ENCODE measurements around the gene NOX5.

The NOX5 gene

DNA sequence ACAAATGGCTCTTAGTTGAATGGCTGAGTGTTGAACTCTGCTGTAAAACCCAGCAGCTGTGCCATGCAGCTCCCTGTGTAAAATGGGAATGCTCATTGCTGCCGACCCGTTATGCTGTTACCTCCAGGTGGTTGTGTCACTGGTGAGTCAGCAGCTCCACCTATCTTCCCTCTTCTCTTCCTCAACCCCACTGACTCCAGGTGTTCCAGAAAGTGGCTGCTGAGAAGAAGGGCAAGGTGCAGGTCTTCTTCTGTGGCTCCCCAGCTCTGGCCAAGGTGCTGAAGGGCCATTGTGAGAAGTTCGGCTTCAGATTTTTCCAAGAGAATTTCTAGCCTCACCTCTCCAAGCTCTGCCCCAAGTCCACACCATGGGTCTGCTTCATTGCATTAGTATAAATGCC lies 41.9 kb downstream of the NOX5 start:
- POLR2A ChIA-PET, result no interaction called here
- TF ChIP-seq FOXM1 (IDR thresholded peaks at IDR 0.05; ENCODE audit: borderline replicate concordance) (no peak), LEF1 (IDR thresholded peaks at IDR 0.05; ENCODE audit: borderline replicate concordance) (no peak)
- TF ChIP-seq, protein P1, sequence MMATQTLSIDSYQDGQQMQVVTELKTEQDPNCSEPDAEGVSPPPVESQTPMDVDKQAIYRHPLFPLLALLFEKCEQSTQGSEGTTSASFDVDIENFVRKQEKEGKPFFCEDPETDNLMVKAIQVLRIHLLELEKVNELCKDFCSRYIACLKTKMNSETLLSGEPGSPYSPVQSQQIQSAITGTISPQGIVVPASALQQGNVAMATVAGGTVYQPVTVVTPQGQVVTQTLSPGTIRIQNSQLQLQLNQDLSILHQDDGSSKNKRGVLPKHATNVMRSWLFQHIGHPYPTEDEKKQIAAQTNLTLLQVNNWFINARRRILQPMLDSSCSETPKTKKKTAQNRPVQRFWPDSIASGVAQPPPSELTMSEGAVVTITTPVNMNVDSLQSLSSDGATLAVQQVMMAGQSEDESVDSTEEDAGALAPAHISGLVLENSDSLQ (IDR thresholded peaks at IDR 0.05), result no peak
- CTCF ChIA-PET, result interaction anchor here (1.6 kb wide), 1 partner anchor 168 kb away, joined by 4 read pairs; no protein-coding TSS in a partner anchor
- DNase-seq (ENCODE audit: extremely low spot score), result no peak

DNA sequence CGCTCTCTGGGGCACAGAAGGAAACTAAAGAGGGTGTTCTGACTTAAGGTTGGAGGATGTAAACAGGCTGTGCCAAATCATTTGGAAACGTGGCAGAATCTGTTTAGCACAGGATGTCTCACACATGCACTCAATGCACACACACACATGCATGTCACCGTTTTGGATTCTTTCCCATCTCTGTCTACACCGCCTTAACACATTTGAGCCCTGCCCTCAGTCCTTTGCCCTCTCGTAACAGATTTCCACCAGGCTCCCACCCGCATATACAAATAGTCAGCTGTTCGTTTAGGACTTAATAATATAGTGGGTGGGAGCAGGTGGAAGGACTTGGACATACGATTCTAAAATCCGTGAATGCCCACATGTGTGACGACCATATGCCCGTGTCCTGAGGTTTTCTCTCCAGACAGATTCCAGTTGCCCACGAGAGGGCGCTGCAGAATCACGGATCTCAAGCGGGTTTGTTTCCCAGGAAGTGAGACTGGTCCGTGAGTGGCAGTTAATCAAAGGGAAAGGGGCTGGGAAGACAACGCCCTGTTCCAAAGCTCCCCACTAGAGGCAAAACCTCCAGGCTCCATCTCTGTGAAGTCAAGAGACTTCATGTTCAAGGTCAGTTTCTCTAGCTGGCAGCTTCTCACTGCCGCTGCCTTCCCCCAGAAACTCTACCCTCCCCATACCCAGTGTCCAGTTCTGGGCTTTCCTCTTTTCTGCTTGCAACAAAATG lies 44.5 kb downstream of the NOX5 start:
- TF ChIP-seq, protein P1 (IDR thresholded peaks at IDR 0.05), result peak; percentile 96
- TF ChIP-seq FOXM1 (IDR thresholded peaks at IDR 0.05; ENCODE audit: borderline replicate concordance), result no peak
- CTCF ChIA-PET, result interaction anchor here (0.6 to 1.3 kb wide), 20 partner anchors 12 to 407 kb away, joined by 3 to 8 read pairs (median 4); partner anchors contain the start of gene GLCE
- peak; percentile 94 for DNase-seq (ENCODE audit: extremely low spot score)
- POLR2A ChIA-PET, result interaction anchor here (0.6 kb wide), 1 partner anchor 356 kb away, joined by 3 read pairs; no protein-coding TSS in a partner anchor

DNA sequence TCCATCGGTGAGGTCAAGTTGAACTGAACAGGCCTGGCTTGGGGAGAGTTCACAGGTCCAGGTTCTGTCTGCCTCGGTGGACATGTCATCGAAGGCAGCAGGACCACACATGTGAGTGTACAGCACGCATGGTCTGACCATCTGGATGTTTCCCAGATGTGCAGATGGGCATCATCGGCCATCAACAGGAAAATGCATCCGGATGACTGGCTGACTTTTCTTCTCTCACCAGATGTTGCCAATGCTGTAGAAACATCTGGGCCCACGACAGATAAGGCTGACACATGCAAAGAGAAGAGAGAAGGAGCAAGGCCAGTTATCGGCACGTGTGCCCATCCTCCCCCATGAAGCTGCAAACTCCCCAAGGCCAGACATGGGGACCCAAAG lies 45.1 kb downstream of the NOX5 start:
- no peak for DNase-seq (ENCODE audit: extremely low spot score)
- TF ChIP-seq FOXA1 (IDR thresholded peaks at IDR 0.05), result no peak
- no peak for TF ChIP-seq L3MBTL2 (conservative IDR thresholded peaks at IDR 0.05)
- TF ChIP-seq, protein P1 (IDR thresholded peaks at IDR 0.05), result no peak
- no peak for TF ChIP-seq BHLHE40 (IDR thresholded peaks at IDR 0.05; ENCODE audit: borderline replicate concordance)
- no peak for TF ChIP-seq TARDBP (IDR thresholded peaks at IDR 0.05)
- no peak for TF ChIP-seq FOXM1 (IDR thresholded peaks at IDR 0.05; ENCODE audit: borderline replicate concordance)
- no peak for TF ChIP-seq ELF4 (IDR thresholded peaks at IDR 0.05)
- TF ChIP-seq FOXK2 (IDR thresholded peaks at IDR 0.05), result no peak
- TF ChIP-seq NFRKB (IDR thresholded peaks at IDR 0.05), result no peak
- TF ChIP-seq CTBP1 (IDR thresholded peaks at IDR 0.05; ENCODE audit: borderline replicate concordance), result no peak
- TF ChIP-seq ARNT (IDR thresholded peaks at IDR 0.05), result no peak
- TF ChIP-seq ZNF384 (IDR thresholded peaks at IDR 0.05), result no peak
- TF ChIP-seq LEF1 (IDR thresholded peaks at IDR 0.05; ENCODE audit: borderline replicate concordance), result no peak
- TF ChIP-seq HDGF (IDR thresholded peaks at IDR 0.05; ENCODE audit: borderline replicate concordance), result no peak
- TF ChIP-seq SP1 (IDR thresholded peaks at IDR 0.05), result no peak
- no peak for TF ChIP-seq SUZ12 (IDR thresholded peaks at IDR 0.05)
- ChIA-PET POLR2A (interaction anchor here (0.6 kb wide), 1 partner anchor 355 kb away, joined by 3 read pairs; no protein-coding TSS in a partner anchor), CTCF (interaction anchor here (0.6 to 1.3 kb wide), 19 partner anchors 12 to 407 kb away, joined by 3 to 8 read pairs (median 4); partner anchors contain the start of gene GLCE)

DNA sequence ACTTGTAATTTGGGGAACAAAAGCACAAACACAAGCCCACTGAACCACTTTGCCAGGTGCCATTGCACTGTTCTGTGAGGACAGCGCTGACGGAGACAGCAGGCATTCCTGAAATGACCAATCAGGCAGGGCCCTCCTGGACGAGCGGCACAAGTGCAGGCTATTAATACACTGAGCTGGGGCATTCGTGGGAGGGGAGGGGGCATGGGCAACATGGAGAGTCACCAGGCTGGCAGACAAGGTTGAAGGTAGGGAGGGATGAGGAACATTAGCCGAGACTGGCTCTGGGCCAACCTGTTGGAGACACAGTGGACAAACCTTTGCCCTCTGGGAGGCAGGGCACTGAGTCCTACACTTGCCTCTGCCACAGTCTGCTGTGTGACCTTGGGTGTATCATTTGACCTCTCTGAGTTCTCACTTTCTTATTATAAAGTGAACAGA lies 45.6 kb downstream of the NOX5 start:
- ChIA-PET POLR2A (no interaction called here), CTCF (interaction anchor here (0.6 to 1.1 kb wide), 3 partner anchors 17 to 712 kb away, joined by 3 to 4 read pairs (median 3); no protein-coding TSS in a partner anchor)
- TF ChIP-seq FOXM1 (IDR thresholded peaks at IDR 0.05; ENCODE audit: borderline replicate concordance) (no peak), ELF4 (IDR thresholded peaks at IDR 0.05) (no peak), ARNT (IDR thresholded peaks at IDR 0.05) (no peak), NFRKB (IDR thresholded peaks at IDR 0.05) (no peak), SP1 (IDR thresholded peaks at IDR 0.05) (no peak), BHLHE40 (IDR thresholded peaks at IDR 0.05; ENCODE audit: borderline replicate concordance) (no peak), SUZ12 (IDR thresholded peaks at IDR 0.05) (no peak)
- DNase-seq (ENCODE audit: extremely low spot score), result no peak

DNA sequence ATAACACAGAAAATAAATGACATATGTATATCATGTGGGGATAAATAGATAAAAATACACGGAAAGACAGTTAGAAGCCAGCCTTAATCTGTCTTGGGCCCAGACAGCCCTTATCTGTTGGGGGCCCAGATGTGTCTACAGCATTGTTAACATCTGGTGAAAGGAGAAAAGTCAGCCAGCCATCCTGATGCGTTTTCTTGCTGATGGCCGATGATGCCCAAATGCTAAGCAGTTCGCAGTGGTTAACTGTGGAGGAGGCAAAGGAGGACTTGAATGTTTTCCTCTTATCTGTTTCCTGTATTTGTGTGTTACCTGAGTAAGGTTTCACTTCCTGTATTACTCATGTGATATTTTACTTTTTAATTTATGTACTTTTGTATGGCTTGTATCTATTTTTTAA lies 46.2 kb downstream of the NOX5 start:
- ChIA-PET CTCF (no interaction called here), POLR2A (no interaction called here)
- no peak for DNase-seq (ENCODE audit: extremely low spot score)
- TF ChIP-seq L3MBTL2 (conservative IDR thresholded peaks at IDR 0.05), result no peak
- TF ChIP-seq TARDBP (IDR thresholded peaks at IDR 0.05), result no peak
- no peak for TF ChIP-seq ELF4 (IDR thresholded peaks at IDR 0.05)
- TF ChIP-seq CTBP1 (IDR thresholded peaks at IDR 0.05; ENCODE audit: borderline replicate concordance), result no peak
- TF ChIP-seq ZNF384 (IDR thresholded peaks at IDR 0.05), result no peak
- no peak for TF ChIP-seq FOXK2 (IDR thresholded peaks at IDR 0.05)
- TF ChIP-seq LEF1 (IDR thresholded peaks at IDR 0.05; ENCODE audit: borderline replicate concordance), result no peak
- TF ChIP-seq, protein P1 (IDR thresholded peaks at IDR 0.05), result no peak
- TF ChIP-seq SUZ12 (IDR thresholded peaks at IDR 0.05), result no peak
- no peak for TF ChIP-seq FOXM1 (IDR thresholded peaks at IDR 0.05; ENCODE audit: borderline replicate concordance)
- no peak for TF ChIP-seq FOXA1 (IDR thresholded peaks at IDR 0.05)
- TF ChIP-seq HDGF (IDR thresholded peaks at IDR 0.05; ENCODE audit: borderline replicate concordance), result no peak
- no peak for TF ChIP-seq BHLHE40 (IDR thresholded peaks at IDR 0.05; ENCODE audit: borderline replicate concordance)
- no peak for TF ChIP-seq SP1 (IDR thresholded peaks at IDR 0.05)
- TF ChIP-seq ARNT (IDR thresholded peaks at IDR 0.05), result no peak
- TF ChIP-seq NFRKB (IDR thresholded peaks at IDR 0.05), result no peak

Data from HEK293T (cell line).